ENCODE measurements around the gene GPSM3.

The GPSM3 gene

DNA sequence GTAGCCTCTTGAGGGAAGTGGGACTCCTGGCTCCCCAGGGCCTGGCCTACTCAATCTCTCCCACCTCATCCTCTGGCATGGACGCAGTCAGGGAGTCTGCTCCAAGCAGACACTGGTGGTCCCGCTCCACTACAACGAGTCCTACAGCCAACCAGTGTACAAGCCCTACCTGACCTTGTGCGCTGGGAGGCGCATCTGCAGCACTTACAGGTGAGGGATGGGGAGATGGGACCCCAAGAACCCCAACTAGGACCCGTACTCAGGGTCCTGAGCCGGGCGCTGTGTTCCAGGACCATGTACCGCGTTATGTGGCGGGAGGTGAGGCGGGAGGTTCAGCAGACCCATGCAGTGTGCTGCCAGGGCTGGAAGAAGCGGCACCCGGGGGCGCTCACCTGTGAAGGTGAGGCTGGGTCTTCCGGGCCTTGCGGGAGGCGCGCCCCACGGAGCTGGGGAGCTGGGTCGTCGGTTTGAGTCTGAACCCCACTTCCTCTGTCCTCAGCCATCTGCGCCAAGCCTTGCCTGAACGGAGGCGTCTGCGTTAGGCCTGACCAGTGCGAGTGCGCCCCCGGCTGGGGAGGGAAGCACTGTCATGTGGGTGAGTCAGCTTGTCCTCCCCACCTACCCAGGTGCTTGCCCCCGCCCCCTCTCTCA is 25.9 kb downstream of the GPSM3 start:
- ChIA-PET CTCF (interaction anchor here (1.4 to 2.6 kb wide), 3 partner anchors 29 to 49 kb away, joined by 3 to 19 read pairs (median 16); no protein-coding TSS in a partner anchor), POLR2A (interaction anchor here (0.6 to 1.4 kb wide), 5 partner anchors 16 to 38 kb away, joined by 3 to 6 read pairs (median 4); partner anchors contain the start of genes ATF6B, FKBPL and PBX2)
- Histone ChIP-seq H3K4me1 (ENCODE audit: control insufficient read depth, insufficient read depth, low read length) (no peaks in the 10 kb centered on the region), H3K36me3 (ENCODE audit: control insufficient read depth in 2 of 2, insufficient read depth in 1 of 2, low read length in 2 of 2) (peaks cover 19 to 81% of the 10 kb centered on the region in 2 experiments; a peak in 2 of 3 replicates), H3K27ac (ENCODE audit: extremely low read depth, low read depth, low read length) (no peak overlapping the region), H3K9me3 (ENCODE audit: control insufficient read depth, insufficient read depth, low read depth, low read length) (no peaks in the 10 kb centered on the region), H3K4me3 (ENCODE audit: low read depth, low read length) (no peak overlapping the region)
- TF ChIP-seq ZBTB48 (tag by site-specific recombination; IDR thresholded peaks at IDR 0.05): no peak
- peak; percentile 23; the same call in 1 of the 2 replicates for TF ChIP-seq EGR2 (tag by site-specific recombination; IDR thresholded peaks at IDR 0.05; ENCODE audit: low read depth)
- TF ChIP-seq OVOL3 (tag by site-specific recombination; IDR thresholded peaks at IDR 0.05): no peak
- no peak for TF ChIP-seq ZNF423 (tag by site-specific recombination; IDR thresholded peaks at IDR 0.05)
- TF ChIP-seq ZNF174 (tag by site-specific recombination; IDR thresholded peaks at IDR 0.05): no peak
- no peak for TF ChIP-seq ZNF544 (tag by site-specific recombination; IDR thresholded peaks at IDR 0.05)
- TF ChIP-seq ZNF2 (tag by site-specific recombination; IDR thresholded peaks at IDR 0.05): no peak
- no peak for TF ChIP-seq ZNF16 (tag by site-specific recombination; IDR thresholded peaks at IDR 0.05; ENCODE audit: low read depth)

GRCh38 chr6:32164295-32164694 is 28.1 kb downstream of the GPSM3 start, which contains the start of gene EGFL8:
Gene EGFL8, plus strand, starts transcription at chr6:32164595. Its CDS starts 1,571 bp downstream, at chr6:32166166.
- ChIA-PET CTCF (interaction anchor here (0.8 to 2.6 kb wide), 6 partner anchors 9 to 615 kb away, joined by 3 to 16 read pairs (median 3); partner anchors contain the start of gene PRRT1), POLR2A (interaction anchor here (1.4 to 1.5 kb wide), 2 partner anchors 13 to 36 kb away, joined by 3 to 8 read pairs; partner anchors contain the start of gene ATF6B)
- no peak for TF ChIP-seq ZBTB49 (tag by site-specific recombination; IDR thresholded peaks at IDR 0.05; ENCODE audit: low read depth)
- TF ChIP-seq ZBTB20 (tag by site-specific recombination; IDR thresholded peaks at IDR 0.05): no peak
- Histone ChIP-seq H3K36me3 (ENCODE audit: control insufficient read depth in 2 of 2, insufficient read depth in 1 of 2, low read length in 2 of 2) (peaks cover 9 to 61% of the 10 kb centered on the region in 2 experiments; a peak in 2 of 3 replicates), H3K27ac (ENCODE audit: extremely low read depth, low read depth, low read length) (no peak within 1 kb of the TSS), H3K9me3 (ENCODE audit: control insufficient read depth, insufficient read depth, low read depth, low read length) (no peaks in the 10 kb centered on the region), H3K4me3 (ENCODE audit: low read depth, low read length) (no peak within 1 kb of the TSS), H3K4me1 (ENCODE audit: control insufficient read depth, insufficient read depth, low read length) (no peaks in the 10 kb centered on the region)

GRCh38 chr6:32163559-32164258 is 28.7 kb downstream of the GPSM3 start:
- no peaks in the 10 kb centered on the region for H3K9me3 ChIP-seq (ENCODE audit: control insufficient read depth, insufficient read depth, low read depth, low read length)
- ChIA-PET POLR2A (interaction anchor here (1.4 to 1.5 kb wide), 2 partner anchors 13 to 36 kb away, joined by 3 to 8 read pairs; partner anchors contain the start of gene ATF6B), CTCF (interaction anchor here (1.1 to 2.6 kb wide), 5 partner anchors 9 to 211 kb away, joined by 3 to 16 read pairs (median 3); partner anchors contain the start of gene PRRT1)
- H3K36me3 ChIP-seq (ENCODE audit: control insufficient read depth in 2 of 2, insufficient read depth in 1 of 2, low read length in 2 of 2): peaks cover 9 to 59% of the 10 kb centered on the region in 2 experiments; a peak in 2 of 3 replicates
- no peak overlapping the region for H3K27ac ChIP-seq (ENCODE audit: extremely low read depth, low read depth, low read length)
- H3K4me1 ChIP-seq (ENCODE audit: control insufficient read depth, insufficient read depth, low read length): no peaks in the 10 kb centered on the region
- H3K4me3 ChIP-seq (ENCODE audit: low read depth, low read length): no peak overlapping the region
- TF ChIP-seq ZNF248 (tag by site-specific recombination; IDR thresholded peaks at IDR 0.05): no peak
- no peak for TF ChIP-seq ZNF433 (tag by site-specific recombination; IDR thresholded peaks at IDR 0.05; ENCODE audit: low read depth)
- no peak for TF ChIP-seq ZIC2 (tag by site-specific recombination; IDR thresholded peaks at IDR 0.05)
- TF ChIP-seq, protein P1, sequence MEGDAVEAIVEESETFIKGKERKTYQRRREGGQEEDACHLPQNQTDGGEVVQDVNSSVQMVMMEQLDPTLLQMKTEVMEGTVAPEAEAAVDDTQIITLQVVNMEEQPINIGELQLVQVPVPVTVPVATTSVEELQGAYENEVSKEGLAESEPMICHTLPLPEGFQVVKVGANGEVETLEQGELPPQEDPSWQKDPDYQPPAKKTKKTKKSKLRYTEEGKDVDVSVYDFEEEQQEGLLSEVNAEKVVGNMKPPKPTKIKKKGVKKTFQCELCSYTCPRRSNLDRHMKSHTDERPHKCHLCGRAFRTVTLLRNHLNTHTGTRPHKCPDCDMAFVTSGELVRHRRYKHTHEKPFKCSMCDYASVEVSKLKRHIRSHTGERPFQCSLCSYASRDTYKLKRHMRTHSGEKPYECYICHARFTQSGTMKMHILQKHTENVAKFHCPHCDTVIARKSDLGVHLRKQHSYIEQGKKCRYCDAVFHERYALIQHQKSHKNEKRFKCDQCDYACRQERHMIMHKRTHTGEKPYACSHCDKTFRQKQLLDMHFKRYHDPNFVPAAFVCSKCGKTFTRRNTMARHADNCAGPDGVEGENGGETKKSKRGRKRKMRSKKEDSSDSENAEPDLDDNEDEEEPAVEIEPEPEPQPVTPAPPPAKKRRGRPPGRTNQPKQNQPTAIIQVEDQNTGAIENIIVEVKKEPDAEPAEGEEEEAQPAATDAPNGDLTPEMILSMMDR (tag by site-specific recombination; IDR thresholded peaks at IDR 0.05): no peak
- TF ChIP-seq ZNF112 (tag by site-specific recombination; IDR thresholded peaks at IDR 0.05): no peak
- no peak for TF ChIP-seq ZNF610 (tag by site-specific recombination; IDR thresholded peaks at IDR 0.05; ENCODE audit: borderline replicate concordance)
- TF ChIP-seq ZFP69B (tag by site-specific recombination; IDR thresholded peaks at IDR 0.05): no peak
- TF ChIP-seq BCL11B (tag by site-specific recombination; IDR thresholded peaks at IDR 0.05; ENCODE audit: low read depth): no peak
- no peak for TF ChIP-seq MZF1 (tag by site-specific recombination; IDR thresholded peaks at IDR 0.05; ENCODE audit: borderline replicate concordance)
- TF ChIP-seq RBAK (tag by site-specific recombination; IDR thresholded peaks at IDR 0.05): no peak
- no peak for TF ChIP-seq GLI4 (tag by site-specific recombination; IDR thresholded peaks at IDR 0.05)
- no peak for TF ChIP-seq ZNF785 (tag by site-specific recombination; IDR thresholded peaks at IDR 0.05)
- TF ChIP-seq ZNF132 (tag by site-specific recombination; IDR thresholded peaks at IDR 0.05; ENCODE audit: borderline replicate concordance): no peak
